ENCODE measurements around the gene PKM. TPM values are rescaled to one million over a fixed set of nuclear protein-coding genes. Genes with fewer than 3 reads are reported as not detected.

Gene PKM
- total and polyA plus RNA-seq, 2 experiments from 2014 or later: 2,427 to 2,534 TPM

GRCh38 chr15:72237853-72238224 is 6.8 kb upstream of the PKM start:
- peak overlapping the region; percentile 97 for H3K27ac ChIP-seq
- H3K4me2 ChIP-seq (ENCODE audit: unreplicated experiment): peak overlapping the region; percentile 68
- H3K9me3 ChIP-seq (ENCODE audit: low read depth): no peaks in the 10 kb centered on the region
- peak; percentile 28 for DNase-seq
- in situ Hi-C loops (cut with MboI): no loop called here
- TF ChIP-seq EZH2phosphoT487 (IDR thresholded peaks at IDR 0.05; ENCODE audit: insufficient read depth, low read depth) (no peak), EZH2 (IDR thresholded peaks at IDR 0.05; ENCODE audit: insufficient read depth, poor library complexity, severe bottlenecking) (no peak)
- H3K36me3 ChIP-seq (ENCODE audit: low read depth): peaks cover 8% of the 10 kb centered on the region; the same call in 1 of the 2 replicates
- H3K4me1 ChIP-seq (ENCODE audit: insufficient read depth): peaks cover 27% of the 10 kb centered on the region
- WGBS, 2 experiments (ENCODE audit: low coverage in 1 of 2, low lambda C conversion rate in 2 of 2, missing lambda C conversion rate in 2 of 2): 93 to 95% methylated on average over 1 of the region's 1 CpG
- H3K9ac ChIP-seq: peak overlapping the region; percentile 86
- no peaks in the 10 kb centered on the region for H3K27me3 ChIP-seq (replicated peaks; ENCODE audit: insufficient read depth)
- H3K4me3 ChIP-seq: no peak overlapping the region
- no peaks in the 10 kb centered on the region for H4K20me1 ChIP-seq (ENCODE audit: insufficient read depth)
- H3K9me2 ChIP-seq (ENCODE audit: insufficient read depth): no peaks in the 10 kb centered on the region
- H2AFZ ChIP-seq: peak overlapping the region; percentile 66
- peaks cover 15% of the 10 kb centered on the region for H3K79me2 ChIP-seq (ENCODE audit: insufficient read depth)
- peaks cover 24% of the 10 kb centered on the region for H3F3A ChIP-seq (ENCODE audit: insufficient read depth)

- Histone ChIP-seq H3K27me3 (replicated peaks; ENCODE audit: insufficient read depth) (no peaks in the 10 kb centered on the region), H2AFZ (peak overlapping the region; percentile 66), H3K9me2 (ENCODE audit: insufficient read depth) (no peaks in the 10 kb centered on the region), H3K27ac (peak overlapping the region; percentile 97), H3K9ac (peak overlapping the region; percentile 86), H3F3A (ENCODE audit: insufficient read depth) (peaks cover 30% of the 10 kb centered on the region), H3K9me3 (ENCODE audit: low read depth) (no peaks in the 10 kb centered on the region), H3K4me1 (ENCODE audit: insufficient read depth) (peaks cover 33% of the 10 kb centered on the region), H3K4me3 (peak overlapping the region; percentile 68), H3K79me2 (ENCODE audit: insufficient read depth) (peaks cover 18% of the 10 kb centered on the region), H3K4me2 (ENCODE audit: unreplicated experiment) (peak overlapping the region; percentile 97), H4K20me1 (ENCODE audit: insufficient read depth) (no peaks in the 10 kb centered on the region), H3K36me3 (ENCODE audit: low read depth) (peaks cover 8% of the 10 kb centered on the region; the same call in 1 of the 2 replicates)
- in situ Hi-C loops (cut with MboI): no loop called here
- TF ChIP-seq EZH2phosphoT487 (IDR thresholded peaks at IDR 0.05; ENCODE audit: insufficient read depth, low read depth) (no peak), EZH2 (IDR thresholded peaks at IDR 0.05; ENCODE audit: insufficient read depth, poor library complexity, severe bottlenecking) (no peak)
- 0 to 3% methylated on average over 3 of the region's 3 CpGs for WGBS, 2 experiments (ENCODE audit: low coverage in 1 of 2, low lambda C conversion rate in 2 of 2, missing lambda C conversion rate in 2 of 2)
- DNase-seq: peak; percentile 98
Measured at GRCh38 chr15:72237029-72237852, 6.3 kb upstream of the PKM start.

- no peaks in the 10 kb centered on the region for H3K9me3 ChIP-seq (ENCODE audit: low read depth)
- H3K27me3 ChIP-seq (replicated peaks; ENCODE audit: insufficient read depth): no peaks in the 10 kb centered on the region
- no peak for DNase-seq
- no peaks in the 10 kb centered on the region for H3K9me2 ChIP-seq (ENCODE audit: insufficient read depth)
- 71 to 75% methylated on average over 2 of the region's 2 CpGs for WGBS, 2 experiments (ENCODE audit: low coverage in 1 of 2, low lambda C conversion rate in 2 of 2, missing lambda C conversion rate in 2 of 2)
- H3K4me1 ChIP-seq (ENCODE audit: insufficient read depth): peaks cover 37% of the 10 kb centered on the region
- peaks cover 38% of the 10 kb centered on the region for H3F3A ChIP-seq (ENCODE audit: insufficient read depth)
- H3K9ac ChIP-seq: peak overlapping the region; percentile 86
- no peak overlapping the region for H2AFZ ChIP-seq
- H3K36me3 ChIP-seq (ENCODE audit: low read depth): peaks cover 8% of the 10 kb centered on the region; the same call in 1 of the 2 replicates
- TF ChIP-seq EZH2phosphoT487 (IDR thresholded peaks at IDR 0.05; ENCODE audit: insufficient read depth, low read depth) (no peak), EZH2 (IDR thresholded peaks at IDR 0.05; ENCODE audit: insufficient read depth, poor library complexity, severe bottlenecking) (no peak)
- peak overlapping the region; percentile 97 for H3K4me2 ChIP-seq (ENCODE audit: unreplicated experiment)
- peak overlapping the region; percentile 68 for H3K4me3 ChIP-seq
- H3K79me2 ChIP-seq (ENCODE audit: insufficient read depth): peaks cover 18% of the 10 kb centered on the region
- peak overlapping the region; percentile 97 for H3K27ac ChIP-seq
- in situ Hi-C loops (cut with MboI): no loop called here
- no peaks in the 10 kb centered on the region for H4K20me1 ChIP-seq (ENCODE audit: insufficient read depth)
Measured at GRCh38 chr15:72236381-72237003, 5.5 kb upstream of the PKM start.

GRCh38 chr15:72235298-72235697 is 4.3 kb upstream of the PKM start:
- in situ Hi-C loops (cut with MboI): no loop called here
- H3K79me2 ChIP-seq (ENCODE audit: insufficient read depth): peaks cover 23% of the 10 kb centered on the region
- peaks cover 42% of the 10 kb centered on the region for H3F3A ChIP-seq (ENCODE audit: insufficient read depth)
- no peak overlapping the region for H2AFZ ChIP-seq
- no peak for DNase-seq
- peaks cover 4% of the 10 kb centered on the region; the same call in 1 of the 2 replicates for H3K36me3 ChIP-seq (ENCODE audit: low read depth)
- H3K4me3 ChIP-seq: no peak overlapping the region
- 97 to 98% methylated on average over 4 of the region's 4 CpGs for WGBS, 2 experiments (ENCODE audit: low coverage in 1 of 2, low lambda C conversion rate in 2 of 2, missing lambda C conversion rate in 2 of 2)
- no peaks in the 10 kb centered on the region for H4K20me1 ChIP-seq (ENCODE audit: insufficient read depth)
- no peaks in the 10 kb centered on the region for H3K27me3 ChIP-seq (replicated peaks; ENCODE audit: insufficient read depth)
- no peaks in the 10 kb centered on the region for H3K9me2 ChIP-seq (ENCODE audit: insufficient read depth)
- TF ChIP-seq EZH2 (IDR thresholded peaks at IDR 0.05; ENCODE audit: insufficient read depth, poor library complexity, severe bottlenecking): no peak
- no peak for TF ChIP-seq EZH2phosphoT487 (IDR thresholded peaks at IDR 0.05; ENCODE audit: insufficient read depth, low read depth)
- peaks cover 37% of the 10 kb centered on the region for H3K4me1 ChIP-seq (ENCODE audit: insufficient read depth)
- no peak overlapping the region for H3K4me2 ChIP-seq (ENCODE audit: unreplicated experiment)
- H3K27ac ChIP-seq: no peak overlapping the region
- no peaks in the 10 kb centered on the region for H3K9me3 ChIP-seq (ENCODE audit: low read depth)
- no peak overlapping the region for H3K9ac ChIP-seq

All from GM23248 (cell line).